HG03045 (cell line): ENCODE data around the gene DLG1.

Experiments
- ATAC-seq: cut with Tn5 transposase; IDR thresholded peaks from one replicate; pipeline ENCODE4 v1.9.1; 2021; ENCODE audit warnings: mild to moderate bottlenecking, moderate library complexity; ENCODE audit not compliant: unreplicated experiment

DLG1 gene

GRCh38 chr3:197002701-197003454, 295.5 kb downstream of the DLG1 start:
- peak; percentile 76 for ATAC-seq

- peak; percentile 10 for ATAC-seq
Observed at GRCh38 chr3:197001972-197002700, 296.3 kb downstream of the DLG1 start.

- ATAC-seq: no peak
Observed at GRCh38 chr3:197001106-197001971, 297.1 kb downstream of the DLG1 start.

- no peak for ATAC-seq
Observed at GRCh38 chr3:197000211-197000610, 298.2 kb downstream of the DLG1 start.

GRCh38 chr3:196998966-196999760, 299.2 kb downstream of the DLG1 start:
- ATAC-seq: no peak

- ATAC-seq: no peak
Observed at GRCh38 chr3:196997311-196997710, 301.1 kb downstream of the DLG1 start.

- no peak for ATAC-seq
Observed at GRCh38 chr3:196996454-196997265, 301.8 kb downstream of the DLG1 start.

GRCh38 chr3:196995646-196996355, 302.6 kb downstream of the DLG1 start:
- no peak for ATAC-seq

GRCh38 chr3:196995027-196995426, 303.4 kb downstream of the DLG1 start:
- ATAC-seq: no peak

GRCh38 chr3:196994056-196994455, 304.4 kb downstream of the DLG1 start:
- no peak for ATAC-seq
